HG03060 (cell line): ENCODE measurements around the gene MARCHF9.
"Not testable (repeated sequence)": the region's sequence is repeated elsewhere in the genome, so short reads cannot be mapped to it uniquely, and the experiment has no call there.

ENCODE experiments used
- ATAC-seq: cut with Tn5 transposase; IDR thresholded peaks from one replicate; pipeline ENCODE4 v1.9.1; 2021; ENCODE audit warnings: low read depth, moderate number of reproducible peaks; ENCODE audit not compliant: unreplicated experiment

MARCHF9 gene

DNA sequence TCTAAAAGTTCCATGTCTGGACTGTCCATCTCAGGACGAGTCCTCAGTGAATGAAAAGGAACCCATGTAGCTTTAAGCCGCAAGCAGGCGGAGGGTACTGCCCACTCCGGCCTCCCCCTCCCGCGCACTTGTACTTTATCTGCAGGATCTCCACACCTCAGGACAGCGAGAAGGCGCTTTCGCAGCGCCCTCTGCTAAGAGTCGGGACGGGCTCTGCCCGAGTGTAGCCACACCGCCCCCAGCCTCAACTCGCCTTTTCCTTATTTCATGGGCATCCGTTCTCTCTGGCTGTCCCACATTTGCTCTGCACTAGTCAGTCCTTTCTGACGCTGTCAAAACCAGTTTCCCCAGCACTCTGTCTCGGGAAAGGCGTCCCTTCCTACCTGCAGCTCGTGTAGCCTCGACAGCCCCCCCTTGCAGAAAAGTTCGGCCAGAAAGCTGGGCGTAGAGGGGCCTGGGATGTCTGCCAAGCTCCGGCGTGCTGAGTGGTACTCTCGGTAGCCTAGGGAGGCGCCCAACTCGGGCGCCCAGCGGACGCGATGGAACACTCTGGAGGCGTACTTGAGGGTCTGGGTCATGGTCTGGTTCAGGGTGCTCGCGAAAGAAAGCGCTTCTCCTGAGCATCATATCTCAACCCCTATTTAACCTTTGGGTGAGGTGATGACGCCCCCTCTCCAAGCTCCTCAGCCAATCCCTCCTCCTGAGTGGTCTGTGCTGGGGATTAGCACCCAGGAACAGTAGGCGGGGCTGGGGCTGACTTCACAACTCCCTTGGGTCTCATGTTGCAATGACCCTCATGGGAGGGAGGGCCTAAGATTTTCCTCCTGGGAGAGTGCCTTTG is 11.8 kb downstream of the MARCHF9 start, which contains the start of gene CYP27B1:
Gene CYP27B1 (minus strand): TSS at position 615 of the 841 bp plus-strand sequence. CDS start 37 bp downstream, at position 578.
- ATAC-seq: no peak

DNA sequence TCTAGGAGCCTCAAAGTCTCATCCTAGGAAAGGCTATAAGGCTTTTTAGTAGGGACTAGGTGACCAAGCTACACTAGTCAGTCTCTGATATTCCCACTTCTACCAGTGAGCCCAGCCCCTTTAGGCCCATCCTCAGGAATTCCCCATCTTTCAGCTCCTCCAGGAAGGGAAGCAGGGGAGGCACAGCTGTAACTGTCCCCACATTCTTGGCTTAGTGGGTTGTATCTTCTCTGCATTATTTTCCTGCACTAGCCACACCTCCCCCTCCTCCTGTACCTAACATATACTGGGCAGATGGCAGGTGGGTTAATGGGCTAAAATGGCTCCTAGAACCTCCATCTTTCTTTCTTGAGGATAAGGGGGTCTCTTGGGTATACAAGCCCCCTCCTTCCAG is 12.4 kb downstream of the MARCHF9 start:
- ATAC-seq: no peak

DNA sequence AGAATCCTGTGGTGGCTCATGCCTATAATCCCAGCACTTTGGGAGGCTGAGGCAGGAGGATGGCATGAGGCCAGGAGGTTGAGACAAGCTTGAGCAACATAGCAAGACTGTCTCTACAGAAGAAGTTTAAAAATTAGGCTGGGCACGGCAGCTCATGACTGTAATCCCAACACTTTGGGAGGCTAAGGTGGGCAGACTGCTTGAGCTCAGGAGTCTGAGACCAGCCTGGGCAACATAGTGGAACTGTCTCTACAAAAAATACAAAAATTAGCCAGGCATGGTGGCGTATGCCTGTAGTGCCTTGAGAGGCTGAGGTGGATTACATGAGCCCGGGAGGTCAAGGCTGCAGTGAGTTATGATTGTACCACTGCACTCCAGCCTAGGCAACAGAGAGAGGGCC is 13.0 kb downstream of the MARCHF9 start:
- no peak for ATAC-seq

DNA sequence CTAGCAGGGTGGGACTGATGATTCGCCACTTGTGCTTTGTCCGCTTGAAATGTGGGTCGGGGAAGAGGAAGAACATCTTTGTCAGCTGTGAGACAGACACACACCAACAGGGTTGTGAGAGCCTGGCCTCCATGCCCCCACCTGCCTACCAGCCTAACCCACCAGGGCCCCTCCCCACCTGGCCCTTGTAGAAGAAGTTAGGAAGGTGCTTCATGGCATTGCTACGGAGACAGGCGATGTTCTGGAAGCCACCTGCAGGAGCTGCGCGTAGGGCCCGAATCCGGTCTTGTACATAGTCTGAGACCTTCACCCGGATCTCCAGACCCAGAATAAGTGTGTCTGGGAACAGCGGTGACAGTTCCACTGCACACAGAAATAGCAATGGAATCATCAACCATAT is 14.7 kb downstream of the MARCHF9 start:
- ATAC-seq: no peak

DNA sequence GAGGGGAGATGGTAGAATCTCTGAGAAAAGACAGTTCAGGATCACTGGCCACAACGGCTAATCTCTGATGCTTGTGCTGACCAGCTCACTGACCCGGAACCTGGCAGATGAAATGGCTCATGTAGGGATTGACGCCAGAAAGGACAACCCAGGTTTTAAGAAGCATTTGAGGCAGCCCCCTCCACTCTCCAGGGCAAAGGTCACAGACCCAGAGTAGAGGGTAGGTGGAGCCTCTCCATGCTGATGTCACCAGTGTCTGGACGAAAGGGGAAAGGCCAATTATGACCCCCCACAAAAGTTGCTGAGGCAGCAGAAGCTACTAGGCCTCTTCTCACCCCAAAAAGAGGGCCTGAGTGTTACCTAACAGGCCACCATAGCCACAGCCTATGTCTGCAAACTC is 15.8 kb downstream of the MARCHF9 start:
- no peak for ATAC-seq

DNA sequence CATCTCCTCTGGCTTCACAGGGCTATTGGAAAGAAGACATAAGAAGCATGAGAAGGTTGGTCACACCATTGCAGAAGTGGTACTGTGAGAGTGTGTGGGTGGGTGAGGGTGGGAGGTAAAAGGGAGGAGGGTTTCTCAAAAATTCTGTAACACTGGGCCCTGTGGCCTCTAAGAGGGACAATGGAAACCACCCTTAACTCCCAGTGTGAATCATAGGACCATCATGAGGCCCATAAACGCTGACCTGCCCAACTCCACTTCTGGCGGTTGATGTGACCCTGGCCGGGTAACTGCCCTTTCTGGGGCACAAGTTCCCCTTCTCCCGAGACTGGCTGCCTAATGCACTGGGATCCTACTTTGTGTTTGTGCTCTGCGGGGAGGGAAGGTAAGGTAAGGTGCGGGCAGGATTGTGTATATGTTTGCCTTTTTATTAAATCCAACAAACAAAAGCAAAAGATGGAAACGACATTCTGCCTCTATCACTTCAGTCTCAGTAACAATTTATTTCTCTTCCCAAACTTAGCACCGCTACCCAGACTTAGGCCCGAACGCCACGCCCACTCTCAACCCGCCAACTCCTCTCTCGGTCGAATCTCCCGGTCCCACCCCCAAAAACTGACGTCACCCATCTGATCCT is 16.5 kb downstream of the MARCHF9 start:
- peak; percentile 51 for ATAC-seq

DNA sequence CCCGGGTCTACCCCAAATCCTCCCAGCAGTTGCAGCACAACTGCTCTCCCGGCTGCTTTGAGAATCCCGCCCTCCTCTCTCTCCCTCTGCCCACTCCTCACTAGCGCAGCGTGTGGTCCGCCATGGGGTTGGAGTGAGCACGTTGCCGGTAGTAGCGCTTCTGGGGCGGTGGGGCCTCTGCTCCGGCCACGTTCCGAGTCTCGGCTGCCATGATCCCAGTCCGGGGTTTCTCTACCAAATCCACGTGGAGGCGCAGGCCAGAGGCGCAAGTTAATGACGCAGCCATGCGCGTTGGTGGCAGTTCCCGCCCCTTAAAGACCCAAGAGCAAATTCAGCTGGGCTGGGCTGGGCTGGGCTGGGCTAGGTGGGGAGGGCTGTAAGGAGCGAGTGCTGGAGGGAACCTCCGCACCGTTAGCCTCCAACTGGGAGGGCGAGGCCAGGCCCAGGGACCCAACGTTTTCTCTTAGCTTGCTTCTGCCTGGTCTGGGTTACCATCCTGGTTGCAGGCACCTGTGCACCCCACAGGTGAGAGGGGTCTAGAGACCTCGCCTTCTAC is 17.0 kb downstream of the MARCHF9 start, which contains the start of gene METTL1:
Gene METTL1 (minus strand): TSS at position 233 of the 556 bp plus-strand sequence. CDS start 22 bp downstream, at position 211.
- ATAC-seq: peak; percentile 64

DNA sequence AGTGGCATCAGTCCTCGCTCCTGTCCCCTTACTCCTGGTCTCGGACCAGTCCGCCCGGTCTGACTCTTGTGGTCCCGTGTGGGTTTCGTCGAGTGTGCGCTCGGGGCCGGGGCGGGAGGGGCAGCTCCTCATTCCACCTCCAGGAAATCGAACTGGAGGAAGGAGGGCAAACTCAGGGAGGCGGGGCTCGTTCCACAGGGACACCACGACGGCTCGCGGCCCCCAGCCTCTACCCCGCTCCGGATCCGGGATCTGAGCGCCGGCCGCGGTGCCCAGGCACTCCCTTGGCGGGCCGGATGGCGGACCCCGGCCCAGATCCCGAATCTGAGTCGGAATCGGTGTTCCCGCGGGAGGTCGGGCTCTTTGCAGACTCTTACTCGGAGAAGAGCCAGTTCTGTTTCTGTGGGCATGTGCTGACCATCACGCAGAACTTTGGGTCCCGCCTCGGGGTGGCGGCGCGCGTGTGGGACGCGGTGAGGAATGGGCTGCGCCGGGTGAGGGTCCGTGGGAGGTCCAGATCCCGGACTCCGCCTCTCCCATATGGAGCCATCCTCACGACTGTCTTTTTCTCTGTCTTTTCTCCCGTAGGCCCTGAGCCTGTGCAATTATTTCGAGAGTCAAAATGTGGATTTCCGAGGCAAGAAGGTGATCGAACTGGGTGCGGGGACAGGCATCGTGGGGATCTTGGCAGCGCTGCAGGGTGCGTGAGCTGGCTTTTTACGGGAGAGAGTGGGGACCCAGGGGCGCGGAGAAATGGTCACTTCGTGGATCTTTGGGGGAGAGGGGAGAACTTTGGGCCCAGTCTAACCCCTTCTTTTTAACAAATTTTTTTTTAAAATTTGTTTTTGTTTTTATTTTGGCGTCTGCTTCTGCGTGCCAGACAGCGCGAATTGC is 17.8 kb downstream of the MARCHF9 start, which contains the start of gene EEF1AKMT3:
Gene EEF1AKMT3 (plus strand): TSS at position 186 of the 894 bp plus-strand sequence. CDS start 111 bp downstream, at position 297.
- ATAC-seq: no peak

DNA sequence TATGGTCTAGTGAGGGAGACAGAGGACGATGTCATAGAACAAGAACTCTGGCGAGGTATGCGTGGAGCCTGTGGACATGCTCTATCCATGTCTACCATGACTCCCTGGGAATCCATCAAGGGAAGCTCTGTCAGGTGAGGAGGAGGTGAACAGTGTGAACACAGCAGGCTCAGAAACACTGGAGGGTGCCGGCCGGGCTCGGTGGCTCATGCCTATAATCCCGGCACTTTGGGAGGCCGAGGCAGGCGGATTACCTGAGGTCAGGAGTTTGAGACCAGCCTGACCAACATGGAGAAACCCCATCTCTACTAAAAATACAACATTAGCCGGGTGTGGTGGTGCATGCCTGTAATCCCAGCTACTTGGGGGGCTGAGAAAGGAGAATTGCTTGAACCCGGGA is 19.7 kb downstream of the MARCHF9 start:
- not testable (repeated sequence) for ATAC-seq

DNA sequence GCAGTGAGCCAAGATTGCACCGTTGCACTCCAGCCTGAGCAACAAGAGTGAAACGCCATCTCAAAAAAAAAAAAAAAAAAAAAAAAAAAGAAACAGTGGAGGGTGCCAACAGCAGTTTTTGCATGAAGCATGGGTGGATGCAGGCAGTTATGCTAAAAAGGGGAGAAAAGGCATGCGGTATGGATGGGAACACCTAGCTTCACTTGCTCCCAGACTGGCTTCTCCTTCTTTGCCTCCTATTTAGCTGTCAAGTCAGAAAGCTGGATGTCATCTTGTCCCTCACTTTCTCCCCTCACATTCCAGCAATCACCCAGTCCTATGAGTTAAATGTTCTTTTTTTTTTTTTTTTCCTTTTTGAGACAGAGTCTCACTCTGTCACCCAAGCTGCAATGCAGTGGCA is 20.1 kb downstream of the MARCHF9 start:
- ATAC-seq: no peak

DNA sequence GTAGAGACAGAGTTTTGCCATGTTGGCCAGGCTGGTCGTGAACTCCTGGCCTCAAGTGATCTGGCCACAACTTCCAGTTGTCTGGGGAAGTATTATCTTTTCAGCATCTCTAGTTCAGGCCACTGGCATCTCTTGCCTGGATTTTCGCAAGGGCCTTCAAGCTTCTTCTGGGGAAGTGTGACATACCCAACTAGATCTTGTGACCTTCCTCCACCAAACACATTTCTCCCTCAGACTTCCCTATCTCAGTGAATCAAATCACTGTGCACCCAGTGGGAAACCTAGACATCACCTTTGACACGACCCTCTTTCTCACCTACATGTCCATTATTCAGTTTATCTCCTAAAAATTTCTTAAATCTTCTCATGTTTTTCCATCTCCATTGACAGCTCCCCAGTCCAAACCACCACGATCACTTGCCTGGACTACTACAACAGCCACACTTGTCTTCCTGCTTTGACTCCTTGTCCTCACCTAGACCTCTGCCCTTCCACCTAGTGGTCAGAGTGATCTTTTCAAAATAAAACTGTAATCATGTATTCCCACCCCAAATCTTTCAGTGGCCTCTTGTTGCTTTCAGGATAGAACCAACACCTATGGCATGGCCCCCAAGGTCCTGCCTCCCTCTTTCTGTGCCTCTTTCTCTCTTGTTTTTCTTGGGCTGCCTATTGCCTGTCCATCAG is 20.8 kb downstream of the MARCHF9 start:
- no peak for ATAC-seq

DNA sequence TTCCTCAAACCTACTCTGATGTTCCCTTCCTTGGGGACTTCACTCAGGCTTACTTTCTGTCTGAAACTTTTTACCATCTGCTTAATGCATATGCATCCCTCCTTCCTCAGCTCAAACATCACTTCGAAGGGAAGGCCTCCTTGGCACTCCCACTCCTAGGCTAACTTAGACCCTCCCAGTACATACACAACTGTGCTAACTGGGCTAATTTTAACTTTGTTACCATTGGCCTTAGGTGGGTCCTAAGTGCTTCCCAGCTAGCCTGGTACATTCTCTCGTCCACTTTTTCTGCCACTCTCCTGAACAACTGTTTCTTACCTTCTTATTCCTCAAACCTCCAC is 21.3 kb downstream of the MARCHF9 start:
- no peak for ATAC-seq

DNA sequence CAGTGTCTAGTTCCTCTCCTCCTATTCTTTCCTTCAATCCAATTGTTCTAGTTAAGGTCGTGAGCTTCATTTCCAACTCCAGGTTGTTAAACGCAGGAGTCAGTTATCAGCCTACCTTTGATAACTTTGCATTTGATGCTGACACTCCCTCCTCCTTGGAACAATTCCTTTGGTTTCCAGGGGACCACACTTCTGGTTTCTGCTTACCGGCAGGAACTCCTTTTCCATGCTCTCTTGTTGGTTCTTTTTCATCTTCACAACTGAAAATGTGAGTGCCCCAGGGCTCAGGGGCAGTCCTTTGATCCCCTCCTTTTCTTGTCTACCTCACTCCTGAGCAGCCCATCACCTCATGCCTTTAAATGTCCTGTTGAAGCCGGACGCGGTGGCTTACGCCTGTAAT is 22.5 kb downstream of the MARCHF9 start:
- no peak for ATAC-seq

DNA sequence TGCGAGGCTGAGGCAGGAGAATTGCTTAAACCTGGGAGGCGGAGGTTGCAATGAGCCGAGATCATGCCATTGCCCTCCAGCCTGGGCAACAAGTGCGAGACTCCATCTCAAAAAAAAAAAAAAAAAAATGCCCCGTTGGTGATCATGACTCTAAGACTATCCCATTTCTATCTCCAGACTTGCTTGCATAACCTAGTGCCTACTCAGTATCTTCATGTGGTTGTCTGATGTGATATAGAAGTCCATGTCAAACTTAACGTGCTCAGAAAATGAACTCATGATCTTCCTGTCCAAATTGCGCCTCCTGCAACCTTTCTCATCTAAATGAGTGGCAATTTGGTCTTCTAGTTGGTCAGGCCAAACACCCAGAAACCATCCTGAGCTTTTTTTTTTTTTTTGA is 23.0 kb downstream of the MARCHF9 start:
- no peak for ATAC-seq

DNA sequence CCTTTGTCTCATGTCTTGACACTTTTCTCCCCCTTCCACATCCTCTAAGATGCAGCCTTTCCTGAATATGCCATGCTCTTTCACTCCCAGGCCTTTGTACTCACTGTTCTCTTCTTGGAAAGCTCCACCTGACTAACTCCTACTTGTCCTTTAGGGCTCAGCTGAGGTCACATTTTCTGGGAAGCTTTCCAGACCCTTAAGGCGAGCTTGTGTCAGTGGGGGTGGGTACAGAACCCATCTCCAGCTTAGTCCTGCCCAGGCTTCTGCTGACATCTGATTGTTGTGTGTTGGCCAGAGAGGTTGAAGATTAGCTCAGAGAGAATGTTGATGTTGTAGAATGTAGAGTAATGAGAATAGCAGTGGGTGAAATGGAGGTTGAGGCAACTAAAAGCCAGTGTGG is 24.8 kb downstream of the MARCHF9 start:
- no peak for ATAC-seq

DNA sequence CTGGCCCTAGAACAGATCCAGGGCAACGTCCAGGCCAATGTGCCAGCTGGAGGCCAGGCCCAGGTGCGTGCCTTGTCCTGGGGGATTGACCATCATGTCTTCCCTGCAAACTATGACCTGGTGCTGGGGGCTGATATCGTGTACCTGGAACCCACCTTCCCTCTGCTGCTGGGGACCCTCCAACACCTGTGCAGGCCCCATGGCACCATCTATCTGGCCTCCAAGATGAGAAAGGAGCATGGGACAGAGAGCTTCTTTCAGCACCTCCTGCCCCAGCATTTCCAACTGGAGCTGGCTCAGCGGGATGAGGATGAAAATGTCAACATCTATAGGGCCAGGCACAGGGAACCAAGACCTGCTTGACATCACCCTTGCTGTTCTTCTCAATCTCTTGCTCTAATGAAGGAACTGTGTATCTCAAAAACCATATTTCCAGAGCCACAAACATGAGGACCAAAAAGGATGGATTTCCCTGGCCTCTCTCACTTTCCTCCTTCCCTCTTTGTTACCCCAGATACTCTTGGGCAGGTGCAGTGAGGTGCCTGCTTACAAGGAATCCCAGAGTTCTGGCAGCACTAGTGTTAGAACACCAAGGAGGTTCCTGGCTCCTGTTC is 25.5 kb downstream of the MARCHF9 start:
- ATAC-seq: no peak

DNA sequence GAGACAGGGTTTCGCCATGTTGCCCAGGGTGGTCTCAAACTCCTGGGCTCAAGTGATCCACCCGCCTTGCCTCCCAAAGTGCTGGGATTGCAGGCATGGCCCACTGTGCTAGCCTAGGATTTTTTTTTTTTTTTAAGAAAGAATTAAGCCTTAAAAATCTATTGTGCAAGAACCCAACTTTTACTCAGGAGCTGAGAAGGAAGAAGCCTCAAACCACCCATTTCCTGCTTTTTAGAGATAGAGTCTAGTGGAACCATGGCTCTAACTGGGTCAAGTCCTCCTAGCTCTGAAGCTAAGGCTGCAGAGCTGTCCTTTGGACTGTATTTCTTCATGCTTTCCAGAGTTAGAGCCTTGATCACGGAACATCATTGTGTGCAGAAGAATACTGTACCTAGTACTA is 26.3 kb downstream of the MARCHF9 start:
- no peak for ATAC-seq

DNA sequence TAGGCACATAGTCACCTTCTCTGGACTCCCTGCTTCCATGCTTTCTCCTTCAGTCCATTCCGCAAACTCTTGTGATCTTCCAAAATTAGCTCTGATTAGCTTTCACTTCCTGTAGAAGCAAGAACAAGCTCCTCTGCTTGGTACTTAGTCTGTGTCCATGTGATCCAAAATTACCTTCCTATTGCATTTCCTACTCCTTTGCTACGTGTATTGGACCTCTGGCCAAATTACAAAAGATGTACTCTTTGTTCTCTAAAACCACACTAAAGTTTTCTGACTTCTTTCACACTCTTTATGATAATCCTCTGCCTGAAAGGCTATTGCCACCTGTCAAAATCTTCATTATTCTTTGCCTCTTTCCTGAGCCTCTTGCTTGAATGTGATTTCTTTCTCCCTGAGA is 26.9 kb downstream of the MARCHF9 start:
- ATAC-seq: no peak

DNA sequence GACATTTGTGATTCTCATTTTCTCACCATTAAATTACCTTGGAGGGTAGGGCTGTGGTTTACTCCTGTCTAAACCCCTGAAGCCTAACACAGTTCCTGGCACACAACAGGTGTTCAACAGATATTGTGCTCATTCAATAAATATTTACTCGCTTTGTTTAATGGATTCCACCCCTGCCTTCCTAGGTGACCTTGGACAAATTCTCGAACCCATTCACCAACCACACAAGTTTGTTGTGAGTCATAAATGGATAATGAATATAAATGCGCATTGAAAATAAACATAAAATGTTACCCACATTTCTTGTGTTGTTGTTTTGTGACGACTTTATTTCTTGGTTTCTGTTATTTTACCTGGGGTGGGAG is 27.3 kb downstream of the MARCHF9 start:
- ATAC-seq: no peak
